Left ventricle myocardium inferior (tissue), 1 donor: ENCODE measurements around the gene PF4V1. TPM values are rescaled to one million over a fixed set of nuclear protein-coding genes. Genes with fewer than 3 reads are reported as not detected.

Source experiments
- DNase-seq: peaks from one replicate; pipeline ENCODE4 v3.0.0-alpha.2; 2020
- H3K27ac ChIP-seq: fragments of 200-600 bp; replicated peaks from 2 replicates; pipeline ENCODE4 v1.8.0; 2021
- H3K27me3 ChIP-seq: fragments of 200-600 bp; 2 replicates; pipeline ENCODE4 v1.8.0; 2021; ENCODE audit warnings: low read depth
- H3K36me3 ChIP-seq: fragments of 200-600 bp; 2 replicates; pipeline ENCODE4 v1.8.0; 2021
- H3K4me1 ChIP-seq: fragments of 200-600 bp; 2 replicates; pipeline ENCODE4 v1.8.0; 2021
- H3K4me3 ChIP-seq: fragments of 200-600 bp; 2 replicates; pipeline ENCODE4 v1.8.0; 2021; ENCODE audit warnings: mild to moderate bottlenecking, moderate library complexity
- H3K9me3 ChIP-seq: fragments of 200-600 bp; replicated peaks from 2 replicates; pipeline ENCODE4 v1.8.0; 2021
- CTCF ChIP-seq: fragments of 200-600 bp; IDR thresholded peaks from 2 replicates; pipeline ENCODE4 v1.8.0; 2021; ENCODE audit warnings: antibody characterized with exemption, mild to moderate bottlenecking, borderline replicate concordance
- intact Hi-C: fragments of 100-400 bp; cut with micrococcal nuclease; formaldehyde crosslinking; loops from one replicate; pipeline ENCODE4 v1.11.0; 2022
- total RNA-seq: library from RNA; stranded (reverse); fragmentation: NEBNext Ultra II Directional; extraction: Animal tissue kit (Norgen Biotek cat#: 25700); gene quantifications from one replicate; pipeline ENCODE4 v1.2.1, GENCODE V29; 2021
- donor health status: DM: no; HTN: yes; CAD: no; lungs with severe emphysema.

PF4V1 gene
- total RNA-seq, 1 donor from 2014 or later, result not detected

- no peaks in the 10 kb centered on the region for H3K4me1 ChIP-seq
- H3K36me3 ChIP-seq, result no peaks in the 10 kb centered on the region
- TF ChIP-seq CTCF, result no peak
- H3K4me3 ChIP-seq, result no peak overlapping the region
- intact Hi-C loops, result no loop called here
- H3K9me3 ChIP-seq, result no peaks in the 10 kb centered on the region
- no peaks in the 10 kb centered on the region for H3K27me3 ChIP-seq
- H3K27ac ChIP-seq, result no peak overlapping the region
- no peak for DNase-seq
Measured at GRCh38 chr4:73883306-73883705, 30.2 kb downstream of the PF4V1 start.

GRCh38 chr4:73885574-73886267 lies 32.6 kb downstream of the PF4V1 start:
- Histone ChIP-seq H3K36me3 (no peaks in the 10 kb centered on the region), H3K27ac (no peak overlapping the region), H3K9me3 (no peaks in the 10 kb centered on the region), H3K4me1 (no peaks in the 10 kb centered on the region), H3K27me3 (no peaks in the 10 kb centered on the region), H3K4me3 (no peak overlapping the region)
- no peak for TF ChIP-seq CTCF
- DNase-seq, result no peak
- intact Hi-C loops, result no loop called here

GRCh38 chr4:73891326-73891725 lies 38.2 kb downstream of the PF4V1 start:
- Histone ChIP-seq H3K27ac (peak overlapping the region; percentile 41), H3K36me3 (no peaks in the 10 kb centered on the region)

GRCh38 chr4:73891739-73892405 lies 38.8 kb downstream of the PF4V1 start:
- H3K4me1 ChIP-seq, result no peaks in the 10 kb centered on the region
- H3K27me3 ChIP-seq, result no peaks in the 10 kb centered on the region
- DNase-seq, result no peak
- H3K4me3 ChIP-seq, result no peak overlapping the region
- TF ChIP-seq CTCF, result no peak
- no peaks in the 10 kb centered on the region for H3K36me3 ChIP-seq
- H3K27ac ChIP-seq, result peak overlapping the region; percentile 41
- intact Hi-C loops, result no loop called here
- H3K9me3 ChIP-seq, result no peaks in the 10 kb centered on the region

More at GRCh38 chr4:73891326-73891725, 38.2 kb downstream of the PF4V1 start:
- Histone ChIP-seq H3K9me3 (no peaks in the 10 kb centered on the region), H3K4me1 (no peaks in the 10 kb centered on the region), H3K4me3 (no peak overlapping the region), H3K27me3 (no peaks in the 10 kb centered on the region)
- no peak for TF ChIP-seq CTCF
- intact Hi-C loops, result no loop called here
- DNase-seq, result no peak

GRCh38 chr4:73892966-73893365 lies 39.9 kb downstream of the PF4V1 start:
- no peak overlapping the region for H3K4me3 ChIP-seq
- no peaks in the 10 kb centered on the region for H3K27me3 ChIP-seq
- DNase-seq, result no peak
- H3K9me3 ChIP-seq, result no peaks in the 10 kb centered on the region
- no peaks in the 10 kb centered on the region for H3K36me3 ChIP-seq
- no peaks in the 10 kb centered on the region for H3K4me1 ChIP-seq
- H3K27ac ChIP-seq, result no peak overlapping the region
- TF ChIP-seq CTCF, result no peak
- intact Hi-C loops, result no loop called here
